T47D (cell line): ENCODE results near the gene CCL21.

Experiments used
- DNase-seq, 2 experiments: peaks; one replicate each; pipeline versions ENCODE4 v3.0.0 to v3.0.0-alpha.2; 2011 to 2012; ENCODE audit warnings: low read depth in 1 of 2, low spot score in 1 of 2
- JUND ChIP-seq: IDR thresholded peaks from 2 replicates; pipeline ENCODE4 v1.6.1; 2012; ENCODE audit warnings: low read depth
- in situ Hi-C: cut with HindIII; loops from 2 replicates; pipeline ENCODE4 v1.10.0; 2016; ENCODE audit warnings: low sequenced_read_pairs, low pct_unique_long_range_greater_than_20kb

The CCL21 gene

GRCh38 chr9:34675048-34675714, 34.8 kb downstream of the CCL21 start:
- no peak for TF ChIP-seq JUND
- DNase-seq = peak; percentile 31 to 74
- in situ Hi-C loops = no loop called here

GRCh38 chr9:34674440-34674839, 35.5 kb downstream of the CCL21 start:
- in situ Hi-C loops = no loop called here
- no peak for TF ChIP-seq JUND
- DNase-seq = no peak

- in situ Hi-C loops = no loop called here
- DNase-seq = no peak
- no peak for TF ChIP-seq JUND
Measured at GRCh38 chr9:34671307-34671706, 38.6 kb downstream of the CCL21 start.

DNA sequence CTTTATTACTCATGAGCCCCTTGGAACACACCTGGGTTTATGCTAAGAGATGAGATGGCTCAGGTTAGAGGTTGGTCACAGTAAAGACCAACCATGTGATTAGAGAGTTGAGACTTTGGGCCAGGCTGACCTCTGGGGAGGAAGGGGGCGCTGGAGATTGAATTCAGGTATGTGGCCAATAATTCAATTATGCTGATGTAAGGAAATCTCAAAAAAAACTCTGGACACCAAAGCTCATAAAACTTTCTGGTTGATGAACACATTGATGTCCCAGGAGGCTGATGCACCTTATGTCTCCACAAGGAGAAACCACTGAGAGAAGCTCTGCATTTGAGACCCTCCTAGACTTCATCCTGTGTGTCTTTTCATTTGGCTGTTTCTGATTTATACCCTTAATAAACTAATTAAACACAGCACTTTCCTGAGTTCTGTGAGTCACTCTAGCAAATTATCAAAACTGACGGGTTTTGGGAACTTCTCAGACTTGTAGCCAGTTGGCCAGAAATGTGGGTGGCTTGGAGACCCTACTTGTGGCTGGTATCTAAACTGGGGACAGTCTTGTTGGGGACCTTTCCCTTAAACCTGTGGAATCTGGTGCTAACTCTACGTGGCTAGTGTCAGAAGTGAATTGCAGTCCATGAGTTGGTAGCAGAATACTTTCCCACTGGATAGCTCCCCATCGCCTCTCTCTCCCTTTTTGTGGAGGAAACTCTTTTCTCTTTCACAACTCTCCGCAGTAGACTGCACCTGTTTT, 40.0 kb downstream of the CCL21 start:
- DNase-seq = no peak
- in situ Hi-C loops = no loop called here
- TF ChIP-seq JUND = no peak

GRCh38 chr9:34665381-34666250, 44.3 kb downstream of the CCL21 start:
- TF ChIP-seq JUND = no peak
- DNase-seq = peak; percentile 75 to 94
- in situ Hi-C loops = no loop called here

- DNase-seq = no peak
- in situ Hi-C loops = no loop called here
- no peak for TF ChIP-seq JUND
Measured at GRCh38 chr9:34665067-34665380, 44.9 kb downstream of the CCL21 start.

- TF ChIP-seq JUND = no peak
- DNase-seq = peak; percentile 51 to 85
- in situ Hi-C loops = no loop called here
Measured at GRCh38 chr9:34664281-34665066, 45.5 kb downstream of the CCL21 start.

DNA sequence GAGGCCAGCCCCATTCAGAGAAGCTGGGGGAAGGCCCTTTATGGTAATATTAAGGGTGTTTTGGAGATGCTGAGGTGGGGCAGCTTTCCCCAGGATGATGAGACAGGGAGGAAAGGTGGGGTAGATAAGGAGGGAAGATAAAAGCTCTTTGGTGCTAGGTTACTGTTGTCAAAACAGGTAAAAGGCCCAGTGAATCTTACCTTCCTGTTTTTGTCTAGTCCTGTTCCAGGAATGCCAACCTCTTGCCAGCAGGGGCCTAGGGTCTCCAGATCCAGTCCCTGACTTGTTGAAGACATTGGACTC, 46.7 kb downstream of the CCL21 start:
- in situ Hi-C loops = no loop called here
- no peak for DNase-seq
- no peak for TF ChIP-seq JUND

GRCh38 chr9:34662526-34663302, 47.2 kb downstream of the CCL21 start, which contains the start of gene CCL27:
TSS of gene CCL27 (minus strand) at chr9:34662657. CDS start at chr9:34662633, 24 bp downstream.
- in situ Hi-C loops = no loop called here
- TF ChIP-seq JUND = no peak
- no peak for DNase-seq

- in situ Hi-C loops = no loop called here
- TF ChIP-seq JUND = no peak
- no peak for DNase-seq
Measured at GRCh38 chr9:34659592-34660253, 50.2 kb downstream of the CCL21 start.
